Suprapubic skin (tissue), 4 donors: ENCODE results near the gene C1QL1.

Experiments
- EP300 ChIP-seq: sonication (generic); formaldehyde crosslinking; IDR thresholded peaks from one replicate; pipeline ENCODE4 v1.6.1; 2017; ENCODE audit warnings: antibody characterized with exemption
- POLR2A ChIP-seq, 2 donors: fragments of 450-650 bp; IDR thresholded peaks; one replicate each; pipeline ENCODE4 v1.6.1; 2017; ENCODE audit warnings: antibody characterized with exemption in 2 of 2, mild to moderate bottlenecking in 2 of 2, moderate library complexity in 2 of 2
- POLR2AphosphoS5 ChIP-seq, 3 donors: sonication (generic); formaldehyde crosslinking; IDR thresholded peaks; one replicate each; pipeline ENCODE4 v1.6.1; 2017; ENCODE audit warnings: antibody characterized with exemption in 3 of 3
- TF ChIP-seq, protein P1 (sequence below), 2 donors: fragments of 200-600 bp in 1 of 2; fragments of 450-650 bp in 1 of 2; sonication (generic) in 1 of 2; IDR thresholded peaks; one replicate each; pipeline ENCODE4 v1.5.1; 2016 to 2019; ENCODE audit warnings: antibody characterized with exemption in 2 of 2, mild to moderate bottlenecking in 1 of 2, moderate library complexity in 1 of 2

DNA sequence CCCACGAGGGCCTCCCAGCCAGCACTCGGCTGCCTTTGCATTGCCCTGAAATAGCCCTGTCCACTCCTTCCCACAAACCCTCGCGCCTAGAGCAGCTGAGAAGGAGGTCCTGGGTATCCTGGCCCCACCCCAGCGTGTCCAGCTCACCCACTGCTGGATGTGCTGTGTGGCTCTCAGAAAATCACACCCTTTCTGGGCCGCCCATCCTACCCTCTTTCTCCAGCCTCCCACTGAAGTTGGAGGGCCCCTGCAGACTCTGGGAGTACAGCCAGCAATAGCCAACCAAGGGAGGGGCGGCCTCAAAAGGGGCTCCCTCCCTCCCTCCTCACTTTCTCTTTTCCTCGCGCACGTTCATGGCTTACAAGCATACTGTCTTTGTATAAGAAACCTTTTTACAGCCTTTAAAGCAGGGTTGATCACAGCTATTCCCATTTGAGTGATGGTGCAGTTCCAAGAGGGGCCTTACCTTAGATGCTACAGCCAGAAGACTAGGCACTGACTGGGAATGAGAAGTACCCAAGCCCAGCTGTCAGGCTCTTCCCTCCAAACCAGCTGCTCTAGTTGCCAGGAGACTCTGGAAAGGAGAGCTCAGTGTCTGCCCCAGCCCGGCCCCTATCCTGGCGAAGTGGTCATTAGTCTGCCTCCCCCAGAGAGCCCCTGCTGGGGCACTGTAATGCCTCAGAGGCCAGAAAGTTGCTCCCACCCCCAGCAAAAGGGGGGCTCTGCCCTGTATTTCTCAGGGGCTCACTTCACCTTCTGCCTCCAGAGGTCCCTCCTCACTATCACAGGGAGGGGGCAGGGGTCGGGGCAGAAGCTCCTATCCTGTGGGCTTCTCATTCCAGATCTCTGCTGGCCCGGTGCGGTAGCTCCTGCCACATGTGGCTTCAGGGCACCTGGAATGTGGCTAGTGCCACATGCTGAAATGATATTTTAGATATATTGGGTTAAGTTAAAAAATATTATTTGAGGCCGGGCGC is 45.2 kb upstream of the C1QL1 start:
- TF ChIP-seq, protein P1, sequence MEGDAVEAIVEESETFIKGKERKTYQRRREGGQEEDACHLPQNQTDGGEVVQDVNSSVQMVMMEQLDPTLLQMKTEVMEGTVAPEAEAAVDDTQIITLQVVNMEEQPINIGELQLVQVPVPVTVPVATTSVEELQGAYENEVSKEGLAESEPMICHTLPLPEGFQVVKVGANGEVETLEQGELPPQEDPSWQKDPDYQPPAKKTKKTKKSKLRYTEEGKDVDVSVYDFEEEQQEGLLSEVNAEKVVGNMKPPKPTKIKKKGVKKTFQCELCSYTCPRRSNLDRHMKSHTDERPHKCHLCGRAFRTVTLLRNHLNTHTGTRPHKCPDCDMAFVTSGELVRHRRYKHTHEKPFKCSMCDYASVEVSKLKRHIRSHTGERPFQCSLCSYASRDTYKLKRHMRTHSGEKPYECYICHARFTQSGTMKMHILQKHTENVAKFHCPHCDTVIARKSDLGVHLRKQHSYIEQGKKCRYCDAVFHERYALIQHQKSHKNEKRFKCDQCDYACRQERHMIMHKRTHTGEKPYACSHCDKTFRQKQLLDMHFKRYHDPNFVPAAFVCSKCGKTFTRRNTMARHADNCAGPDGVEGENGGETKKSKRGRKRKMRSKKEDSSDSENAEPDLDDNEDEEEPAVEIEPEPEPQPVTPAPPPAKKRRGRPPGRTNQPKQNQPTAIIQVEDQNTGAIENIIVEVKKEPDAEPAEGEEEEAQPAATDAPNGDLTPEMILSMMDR (IDR thresholded peaks at IDR 0.05): no peak
- no peak for TF ChIP-seq EP300
- TF ChIP-seq POLR2A (IDR thresholded peaks at IDR 0.05): no peak
- TF ChIP-seq POLR2AphosphoS5 (IDR thresholded peaks at IDR 0.05): no peak
